Measurements from ENCODE around the gene APOC4.
"Not testable (repeated sequence)": the region's sequence is repeated elsewhere in the genome, so short reads cannot be mapped to it uniquely, and the experiment has no call there.

APOC4 gene

DNA sequence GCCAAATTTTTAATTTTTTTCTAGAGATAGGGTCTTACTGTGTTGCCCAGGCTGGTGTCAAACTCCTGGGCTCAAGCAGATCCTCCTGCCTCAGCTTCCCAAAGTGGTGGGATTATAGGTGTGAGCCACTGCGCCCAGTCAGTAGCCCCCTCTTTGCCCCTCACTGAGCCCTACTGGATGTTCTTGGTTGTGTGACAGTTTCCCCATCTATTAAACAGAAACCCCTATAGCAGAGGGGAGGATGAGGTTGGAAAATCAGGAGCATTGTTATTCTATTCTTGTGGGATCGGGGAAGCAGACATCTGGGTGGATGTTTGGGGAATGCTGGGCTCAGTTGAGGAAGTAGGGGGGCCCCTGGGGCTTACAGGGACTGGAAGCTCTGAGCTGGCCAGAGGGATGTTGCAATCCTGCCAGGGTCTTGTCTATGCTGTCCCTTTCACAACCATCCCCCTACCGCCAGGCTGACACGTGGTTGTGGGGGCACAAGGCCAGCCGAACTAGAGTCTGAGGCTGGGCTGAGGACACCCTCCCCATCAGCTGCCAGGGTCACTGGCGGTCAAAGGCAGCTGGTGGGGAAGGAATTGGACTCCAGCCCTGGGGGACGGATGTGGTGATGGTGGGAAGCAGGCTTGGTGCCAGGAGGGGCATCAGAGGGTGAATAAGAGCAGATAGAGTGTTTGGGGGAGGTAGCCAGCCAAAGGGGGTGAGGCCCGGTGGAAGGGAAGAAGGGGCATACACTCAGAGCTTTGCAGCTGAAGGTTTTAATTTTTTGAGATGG, 16.7 kb upstream of the APOC4 start:
- TF ChIP-seq, protein P1, sequence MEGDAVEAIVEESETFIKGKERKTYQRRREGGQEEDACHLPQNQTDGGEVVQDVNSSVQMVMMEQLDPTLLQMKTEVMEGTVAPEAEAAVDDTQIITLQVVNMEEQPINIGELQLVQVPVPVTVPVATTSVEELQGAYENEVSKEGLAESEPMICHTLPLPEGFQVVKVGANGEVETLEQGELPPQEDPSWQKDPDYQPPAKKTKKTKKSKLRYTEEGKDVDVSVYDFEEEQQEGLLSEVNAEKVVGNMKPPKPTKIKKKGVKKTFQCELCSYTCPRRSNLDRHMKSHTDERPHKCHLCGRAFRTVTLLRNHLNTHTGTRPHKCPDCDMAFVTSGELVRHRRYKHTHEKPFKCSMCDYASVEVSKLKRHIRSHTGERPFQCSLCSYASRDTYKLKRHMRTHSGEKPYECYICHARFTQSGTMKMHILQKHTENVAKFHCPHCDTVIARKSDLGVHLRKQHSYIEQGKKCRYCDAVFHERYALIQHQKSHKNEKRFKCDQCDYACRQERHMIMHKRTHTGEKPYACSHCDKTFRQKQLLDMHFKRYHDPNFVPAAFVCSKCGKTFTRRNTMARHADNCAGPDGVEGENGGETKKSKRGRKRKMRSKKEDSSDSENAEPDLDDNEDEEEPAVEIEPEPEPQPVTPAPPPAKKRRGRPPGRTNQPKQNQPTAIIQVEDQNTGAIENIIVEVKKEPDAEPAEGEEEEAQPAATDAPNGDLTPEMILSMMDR (IDR thresholded peaks at IDR 0.05; ENCODE audit: low read depth, low read length) = no peak
- no peak overlapping the region for H3K4me3 ChIP-seq (ENCODE audit: low read depth, low read length)

DNA sequence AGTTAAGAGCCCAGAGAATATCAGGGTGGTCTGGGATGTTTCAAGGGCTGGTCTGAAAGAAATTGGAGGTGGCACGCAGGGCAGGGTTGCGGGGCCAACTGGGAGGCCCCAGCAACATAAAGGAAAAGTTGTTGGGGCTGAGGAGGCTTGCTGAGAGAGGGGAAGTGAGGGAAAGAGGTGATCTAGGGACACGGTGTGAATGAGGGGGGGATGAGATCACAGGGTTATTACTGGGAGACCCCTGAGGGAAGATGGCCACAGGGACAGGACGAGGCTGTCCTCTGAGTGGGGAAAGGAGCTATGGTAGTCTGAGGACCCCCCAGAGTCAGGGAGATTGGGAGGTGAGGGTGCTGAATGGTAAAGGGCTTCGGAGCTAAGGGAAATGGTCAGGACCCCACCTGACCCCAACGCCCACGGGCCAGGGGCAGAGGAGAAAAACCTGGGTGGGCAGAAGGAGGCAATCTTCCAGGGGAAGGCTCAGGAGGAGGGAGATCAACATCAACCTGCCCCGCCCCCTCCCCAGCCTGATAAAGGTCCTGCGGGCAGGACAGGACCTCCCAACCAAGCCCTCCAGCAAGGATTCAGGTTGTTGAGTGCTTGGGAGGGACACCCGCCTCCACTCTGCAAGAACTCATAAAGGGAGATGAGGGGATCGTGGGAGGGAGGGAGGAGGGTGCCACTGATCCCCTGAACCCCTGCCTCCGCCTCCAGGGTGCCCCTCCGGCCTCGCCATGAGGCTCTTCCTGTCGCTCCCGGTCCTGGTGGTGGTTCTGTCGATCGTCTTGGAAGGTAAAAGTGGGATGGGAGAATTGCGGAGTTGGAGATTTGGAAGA, 15.6 kb upstream of the APOC4 start:
- not testable (repeated sequence) for H3K4me3 ChIP-seq (ENCODE audit: low read depth, low read length)

DNA sequence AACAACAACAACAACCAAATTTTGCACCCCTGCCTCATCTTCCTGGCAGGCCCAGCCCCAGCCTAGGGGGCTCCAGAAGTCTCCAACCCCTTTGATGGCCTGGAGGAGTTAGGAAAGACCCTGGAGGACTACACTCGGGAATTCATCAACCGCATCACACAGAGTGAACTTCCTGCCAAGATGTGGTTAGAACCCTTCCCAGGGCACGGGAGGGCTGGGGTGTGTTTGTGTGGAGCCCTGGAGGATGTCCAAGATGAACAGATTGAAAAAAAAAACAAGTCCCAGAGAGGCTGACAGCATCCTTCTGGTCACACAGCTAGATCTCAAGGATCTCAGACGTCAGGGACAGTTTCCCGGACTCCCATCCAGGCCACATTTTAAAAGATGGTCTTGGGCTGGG, 14.3 kb upstream of the APOC4 start:
- no peak overlapping the region for H3K4me3 ChIP-seq (ENCODE audit: low read depth, low read length)
- TF ChIP-seq, protein P1 (IDR thresholded peaks at IDR 0.05; ENCODE audit: low read depth, low read length) = no peak

DNA sequence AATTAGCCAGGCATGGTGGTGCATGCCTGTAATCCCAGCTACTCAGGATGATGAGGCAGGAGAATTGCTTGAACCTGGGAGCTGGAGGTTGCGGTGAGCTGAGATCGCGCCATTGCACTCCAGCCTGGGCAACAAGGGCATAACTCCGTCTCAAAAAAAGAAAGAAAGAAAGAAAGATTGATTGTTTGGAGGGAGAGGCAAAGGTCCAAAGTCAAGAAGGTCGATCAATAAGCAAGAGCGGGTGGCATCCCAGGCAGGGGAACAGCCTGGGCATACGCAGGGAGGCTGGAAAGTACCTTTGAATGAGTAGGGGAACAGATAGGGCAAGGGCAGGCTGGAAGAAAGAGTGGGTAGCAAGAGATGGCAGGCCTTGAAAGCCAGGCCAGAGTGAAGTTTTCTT, 11.9 kb upstream of the APOC4 start:
- no peak overlapping the region for H3K4me3 ChIP-seq (ENCODE audit: low read depth, low read length)
- TF ChIP-seq, protein P1 (IDR thresholded peaks at IDR 0.05; ENCODE audit: low read depth, low read length) = no peak

DNA sequence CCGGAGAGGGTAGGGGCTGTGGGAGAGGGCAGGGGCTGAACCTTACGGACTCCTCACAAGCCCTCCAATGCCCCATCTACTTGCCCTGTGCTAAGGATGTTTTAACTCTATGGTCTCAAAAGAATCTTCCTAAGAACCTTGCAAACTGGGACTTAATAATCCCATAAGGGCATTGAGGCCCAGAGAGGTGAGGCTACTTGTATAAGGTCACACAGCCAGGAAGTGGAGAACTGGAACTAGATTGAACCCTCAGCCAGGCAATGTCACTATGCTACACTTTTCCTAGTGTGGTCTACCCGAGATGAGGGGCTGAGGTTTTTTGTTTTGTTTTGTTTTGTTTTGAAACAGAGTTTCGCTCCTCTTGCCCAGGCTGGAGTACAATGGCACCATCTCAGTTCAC, 10.5 kb upstream of the APOC4 start:
- no peak overlapping the region for H3K4me3 ChIP-seq (ENCODE audit: low read depth, low read length)
- TF ChIP-seq, protein P1 (IDR thresholded peaks at IDR 0.05; ENCODE audit: low read depth, low read length) = no peak

DNA sequence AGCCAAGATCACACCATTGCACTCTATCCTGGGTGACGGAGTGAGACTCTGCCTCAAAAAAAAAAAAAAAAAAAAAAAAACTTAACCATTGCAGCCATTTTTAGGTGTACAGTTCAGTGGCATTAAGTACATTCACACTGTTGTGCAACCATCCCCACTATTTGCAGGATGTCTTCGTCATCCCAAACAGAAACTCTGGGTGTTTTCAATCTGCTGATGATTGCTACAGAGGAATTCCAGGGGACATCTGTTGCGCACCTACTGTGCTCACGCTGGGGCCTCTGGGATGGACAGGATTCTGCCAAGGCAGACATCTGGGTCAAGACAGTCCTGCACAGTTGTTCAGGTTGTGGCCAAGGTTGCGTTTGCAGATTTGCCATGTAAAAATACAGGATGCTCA, 2.4 kb upstream of the APOC4 start:
- TF ChIP-seq, protein P1 (IDR thresholded peaks at IDR 0.05; ENCODE audit: low read depth, low read length) = no peak
- no peak overlapping the region for H3K4me3 ChIP-seq (ENCODE audit: low read depth, low read length)

DNA sequence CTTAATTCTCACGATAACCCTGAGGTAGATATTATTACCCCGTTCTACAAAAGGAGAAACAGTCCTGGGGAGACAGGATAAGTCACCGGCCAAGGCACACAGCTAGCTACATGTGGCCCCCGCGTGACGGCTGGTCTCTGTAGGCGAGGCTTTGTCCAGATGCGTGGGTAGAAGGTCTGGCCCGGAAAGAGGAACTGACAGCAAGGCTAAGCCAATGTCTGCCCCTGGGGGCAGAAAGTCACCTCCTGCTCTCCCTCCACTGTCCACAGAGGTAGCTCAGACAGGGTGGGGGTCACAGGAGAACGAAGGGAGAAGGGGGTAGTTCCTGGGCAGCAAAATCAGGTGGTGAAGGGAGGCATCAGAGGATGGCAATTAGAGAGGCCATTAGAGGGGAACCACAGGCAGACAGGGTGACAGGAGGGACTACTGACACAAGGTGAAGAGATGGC, 1.8 kb downstream of the APOC4 start:
- H3K4me3 ChIP-seq (ENCODE audit: low read depth, low read length) = no peak overlapping the region
- TF ChIP-seq, protein P1 (IDR thresholded peaks at IDR 0.05; ENCODE audit: low read depth, low read length) = no peak

Measured in WI38 (cell line).